GM21381 (cell line): Measurements from ENCODE around the gene GINS2.

ENCODE experiments used
- ATAC-seq: cut with Tn5 transposase; IDR thresholded peaks from one replicate; pipeline ENCODE4 v1.9.1; 2021; ENCODE audit warnings: mild to moderate bottlenecking, moderate library complexity; ENCODE audit not compliant: unreplicated experiment

The GINS2 gene

DNA sequence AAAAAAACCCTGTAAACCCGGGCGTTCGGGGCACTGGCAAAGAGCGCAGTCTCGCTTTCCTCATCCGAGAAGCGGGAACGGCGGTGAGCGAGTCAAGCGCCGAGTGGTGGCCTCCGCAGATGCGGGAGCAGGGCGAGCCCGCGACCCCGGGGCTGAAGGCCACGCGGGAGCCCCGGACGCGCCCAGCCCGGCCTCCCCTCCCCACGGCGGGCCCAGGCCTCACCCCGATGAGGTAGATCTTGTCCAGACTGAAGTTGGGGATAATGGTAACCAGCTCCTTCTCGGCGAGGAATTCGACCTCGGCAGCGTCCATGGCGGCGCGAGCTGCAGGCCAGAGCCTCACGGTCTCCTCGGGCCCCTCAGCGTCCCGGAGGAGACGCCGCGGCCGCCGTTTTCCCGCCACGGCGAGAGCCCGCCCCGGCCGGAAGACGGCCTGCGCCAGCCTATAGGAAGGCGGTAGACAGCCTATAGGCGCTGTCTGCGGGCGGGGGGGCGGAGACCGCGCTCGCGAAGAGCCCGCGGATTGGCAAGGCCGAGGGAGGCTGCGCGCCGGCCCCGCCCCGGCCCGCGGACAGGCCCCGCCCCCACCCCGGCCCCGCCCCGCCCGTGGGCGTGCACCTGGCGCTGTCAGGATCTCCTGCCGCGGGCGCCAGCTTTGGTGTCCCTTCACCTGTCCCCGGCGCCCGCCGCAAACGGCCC, at the start of gene GINS2:
Gene GINS2 (minus strand): TSS at position 369 of the 699 bp plus-strand sequence. CDS start 56 bp downstream, at position 313.
- peak; percentile 92 for ATAC-seq

DNA sequence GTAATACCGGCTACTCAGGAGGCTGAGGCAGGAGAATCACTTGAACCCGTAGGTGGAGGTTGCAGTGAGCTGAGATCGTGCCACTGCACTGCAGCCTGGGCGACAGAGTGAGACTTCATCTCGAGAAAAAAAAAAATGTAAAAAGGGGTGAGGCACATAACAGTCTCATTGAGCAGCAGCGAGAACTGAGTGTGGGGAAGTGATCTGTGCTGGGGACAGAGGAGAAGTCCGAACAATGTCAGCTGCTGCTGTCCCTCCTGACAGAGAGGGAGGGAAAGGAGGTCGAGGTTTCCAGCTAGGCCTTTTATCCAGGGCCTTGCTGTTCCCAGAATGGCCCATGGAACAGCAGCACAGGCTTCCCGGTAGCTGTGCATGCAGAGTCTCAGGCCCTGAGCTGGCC, 48.2 kb upstream of the GINS2 start:
- no peak for ATAC-seq

DNA sequence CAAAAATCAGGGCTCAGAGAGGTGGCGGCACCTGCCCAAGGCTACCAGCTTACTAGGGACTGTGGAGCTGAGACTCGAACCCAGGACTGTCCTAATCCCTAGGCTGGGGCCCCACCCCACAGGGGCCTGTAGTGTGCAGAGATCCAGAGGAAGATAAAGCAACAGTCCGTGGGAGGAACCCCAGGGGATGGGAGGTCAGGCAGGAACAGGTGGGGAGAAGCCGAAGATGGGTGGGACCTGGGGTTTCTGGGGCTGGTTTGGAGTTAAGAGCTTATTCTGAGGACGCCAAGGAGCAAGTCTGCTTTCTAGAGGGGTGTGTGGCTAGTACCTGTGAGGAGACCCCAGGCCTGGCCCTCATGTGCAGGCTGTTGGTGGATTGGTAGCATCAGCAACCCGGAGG, 47.2 kb upstream of the GINS2 start:
- ATAC-seq = no peak

DNA sequence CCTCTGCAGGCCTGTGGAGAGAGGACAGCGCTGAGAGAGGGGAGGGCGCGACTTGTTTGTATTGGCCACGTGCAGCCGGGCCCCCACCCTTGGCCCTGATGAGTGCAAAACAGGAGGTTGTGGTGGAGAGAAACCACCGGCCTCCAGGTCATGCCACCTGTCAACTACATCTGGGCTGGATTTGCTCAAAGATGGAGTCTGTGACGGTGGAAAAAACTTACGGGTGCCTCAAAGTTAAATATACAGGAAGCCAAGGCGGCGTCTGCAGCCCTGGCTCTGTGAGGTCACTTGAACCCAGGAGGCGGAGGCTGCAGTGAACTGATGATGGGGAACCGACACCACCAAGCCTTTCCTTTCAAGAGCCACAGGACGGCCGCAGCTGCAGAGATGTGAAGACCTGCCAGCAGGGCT, 46.5 kb upstream of the GINS2 start:
- ATAC-seq = peak; percentile 82

DNA sequence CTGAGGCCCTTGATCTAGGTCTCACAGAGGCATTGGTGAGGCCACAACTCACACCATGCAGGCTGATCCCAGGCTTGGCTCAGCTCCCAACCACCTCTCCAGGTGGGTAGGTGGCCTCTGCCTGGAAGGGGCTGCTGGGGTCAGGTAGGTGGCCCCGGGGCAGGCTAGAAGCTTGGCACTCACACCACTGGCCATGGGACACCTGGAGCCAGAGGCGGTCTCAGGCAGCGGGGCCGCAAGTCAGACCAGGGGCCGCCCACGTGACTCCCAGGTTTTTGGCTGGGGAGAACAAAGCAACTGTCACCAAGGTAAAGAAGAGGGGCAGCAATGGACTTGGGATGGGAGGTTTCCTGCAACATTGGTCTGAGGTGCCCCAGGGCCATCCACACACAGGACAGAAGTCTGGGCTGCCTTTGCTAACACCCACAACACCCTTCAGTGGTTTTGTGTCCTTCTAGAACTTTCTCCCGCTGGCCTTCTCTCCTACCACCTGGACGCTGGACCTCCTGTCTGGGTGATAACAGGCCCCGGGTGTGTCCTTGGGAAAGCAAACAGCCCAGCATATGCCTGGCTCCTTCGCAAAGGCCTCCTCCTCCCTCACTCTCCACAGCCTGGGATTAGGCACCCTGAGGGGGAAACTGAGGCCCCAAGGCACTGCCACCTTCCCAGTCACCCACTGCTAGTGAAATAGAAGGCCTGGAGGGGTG, 45.7 kb upstream of the GINS2 start:
- no peak for ATAC-seq

DNA sequence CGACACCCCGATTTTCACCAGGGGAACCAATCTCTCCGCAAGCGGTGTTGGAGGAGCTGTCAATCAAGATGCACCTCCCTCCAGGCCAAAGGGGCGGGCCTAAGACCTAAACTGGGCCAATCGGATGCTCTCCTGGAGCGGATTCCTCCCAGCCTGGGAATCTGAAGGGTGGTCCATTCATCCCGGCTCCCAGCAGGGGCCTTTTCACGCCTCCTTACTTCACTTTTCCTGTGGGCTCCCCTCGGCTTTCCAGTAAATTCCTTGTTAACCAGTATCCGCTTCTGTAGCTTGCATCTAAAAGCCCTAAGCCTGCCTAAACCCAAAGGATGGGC, 45.1 kb upstream of the GINS2 start:
- ATAC-seq = no peak

DNA sequence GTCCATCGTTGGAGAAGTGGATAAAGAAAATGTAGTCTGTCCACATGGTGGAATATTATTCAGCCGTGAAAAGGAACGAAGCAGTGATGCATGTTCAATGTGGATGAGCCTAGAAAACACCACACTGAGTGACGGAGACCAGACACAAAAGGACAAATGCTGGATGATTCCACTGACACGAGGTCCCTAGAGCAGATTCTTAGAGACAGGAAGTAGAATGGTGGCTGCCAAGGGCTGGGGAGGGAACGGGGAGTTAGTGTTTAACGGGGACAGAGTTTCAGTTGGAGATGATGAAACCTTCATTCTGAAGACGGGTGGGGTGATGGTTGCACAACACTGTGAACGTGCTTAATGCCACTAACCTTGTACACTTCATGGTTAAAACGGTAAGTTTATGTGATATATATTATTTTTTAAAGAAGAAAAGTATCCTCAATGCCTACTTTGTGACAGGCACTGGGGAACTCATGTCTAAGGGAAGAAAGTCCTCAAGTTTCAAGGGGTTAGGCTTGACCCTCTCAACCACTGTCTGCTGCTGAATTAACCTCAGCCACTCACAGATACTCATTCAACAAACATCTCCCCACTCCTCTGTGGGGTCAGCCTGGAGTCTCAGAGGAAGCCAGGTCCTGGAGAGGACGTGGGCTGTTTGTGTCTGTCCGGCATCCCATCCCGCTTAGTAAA, 44.5 kb upstream of the GINS2 start:
- ATAC-seq = no peak

DNA sequence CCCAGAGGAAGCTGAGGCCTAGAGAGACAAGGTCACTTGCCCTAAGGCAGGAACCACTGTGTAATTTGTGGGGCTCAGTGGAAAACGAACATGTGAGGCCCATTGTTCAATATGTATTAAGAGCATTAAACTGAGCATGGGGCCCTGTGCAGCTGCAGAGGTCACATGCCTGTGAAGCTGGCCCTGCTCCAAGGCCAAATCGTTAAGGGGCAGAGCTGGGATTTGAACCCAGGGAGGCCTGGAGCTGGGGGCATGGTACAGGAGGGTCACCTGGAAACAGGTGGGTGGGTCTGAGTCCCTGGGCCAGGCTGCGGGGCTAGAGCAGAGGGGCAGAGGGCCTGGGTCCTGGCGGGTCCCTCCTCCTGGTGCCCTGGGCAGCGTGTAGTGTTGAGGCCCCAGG, 42.4 kb upstream of the GINS2 start:
- no peak for ATAC-seq

DNA sequence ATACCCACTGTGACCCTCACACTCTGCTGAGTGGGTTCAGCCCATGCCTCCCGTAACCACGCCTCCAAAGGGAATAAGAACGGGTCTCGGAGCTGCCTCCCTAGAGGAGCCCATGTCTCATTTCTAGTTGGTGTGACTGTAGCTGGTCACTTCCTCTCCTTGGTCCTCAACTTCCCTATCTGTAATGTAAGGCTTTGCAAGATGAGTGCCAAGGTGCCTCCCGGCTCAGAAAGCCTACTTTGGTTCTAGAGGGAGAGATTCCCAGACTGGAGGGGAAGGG, 41.4 kb upstream of the GINS2 start:
- ATAC-seq = no peak

DNA sequence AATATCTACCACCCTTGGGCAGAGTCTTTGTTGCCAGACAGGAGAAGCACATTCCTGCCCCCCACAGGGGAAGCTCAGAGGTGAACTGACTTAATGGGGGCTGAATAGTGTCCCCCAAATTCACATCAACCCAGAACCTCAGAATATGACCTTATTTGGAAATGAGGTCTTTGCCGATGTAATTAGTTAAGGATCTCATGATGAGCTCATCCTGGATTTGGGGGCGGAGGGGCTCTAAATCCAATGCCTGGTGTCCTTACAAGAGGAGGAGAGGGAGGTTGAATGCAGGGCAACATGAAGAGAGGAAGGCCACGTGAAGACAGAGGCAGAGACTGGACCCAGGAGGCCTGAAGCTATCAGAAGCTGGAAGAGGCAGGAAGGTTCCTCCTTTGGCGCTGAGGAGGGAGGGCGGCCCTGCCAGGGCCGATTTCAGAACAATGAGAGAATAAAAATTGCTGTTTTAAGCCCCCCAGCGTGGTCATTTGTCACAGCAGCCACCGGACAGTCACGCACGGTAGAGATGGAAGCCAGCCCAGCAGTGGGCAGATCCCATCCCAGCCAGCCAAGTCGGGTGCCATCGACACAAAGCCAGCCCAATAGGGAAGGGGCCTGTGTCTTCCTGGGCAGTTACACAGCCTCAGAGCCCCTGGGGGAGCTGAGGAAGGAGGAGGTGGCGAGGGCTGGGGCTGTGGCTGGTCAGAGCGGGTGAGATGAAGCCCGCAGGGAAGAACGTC, 40.9 kb upstream of the GINS2 start:
- ATAC-seq = no peak

DNA sequence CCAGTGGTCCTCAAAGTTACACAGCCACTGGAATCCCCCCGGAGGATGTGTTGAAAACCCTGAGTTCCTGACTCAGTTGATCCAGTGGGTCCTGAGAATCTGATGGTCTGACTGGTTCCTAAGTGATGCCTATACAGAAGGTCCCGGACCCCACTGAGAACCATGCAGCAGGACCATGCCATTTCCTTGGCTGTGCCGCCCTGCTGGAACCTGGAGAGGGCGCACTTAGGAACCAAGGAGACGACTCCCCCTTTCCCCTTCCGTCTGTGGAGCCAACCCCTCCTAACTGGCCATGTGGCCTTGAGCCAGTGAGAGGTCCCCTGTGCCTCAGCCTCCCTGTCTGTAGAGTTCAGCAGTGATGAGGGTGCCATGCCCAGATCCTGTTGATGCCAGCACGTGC, 40.1 kb upstream of the GINS2 start:
- ATAC-seq = no peak

DNA sequence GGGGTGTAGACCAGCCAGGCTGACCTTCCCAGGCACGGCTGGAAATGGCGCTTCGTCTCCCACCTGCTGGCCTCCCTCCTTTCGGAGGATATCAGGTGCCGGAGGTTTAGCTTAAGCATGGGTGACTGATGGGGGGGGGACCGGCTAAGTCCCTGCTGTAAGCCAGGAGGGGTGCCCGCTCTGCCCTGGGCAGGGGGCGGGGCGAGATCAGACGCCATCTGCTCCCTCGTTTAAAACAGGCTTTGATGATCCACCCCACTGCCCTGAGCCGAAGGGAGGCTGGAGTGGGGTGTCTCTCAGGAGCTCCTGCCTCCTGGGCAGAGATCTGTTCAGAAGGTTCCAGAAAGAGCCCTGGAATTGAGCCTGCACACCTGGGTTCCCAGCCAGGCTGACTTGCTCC, 36.2 kb upstream of the GINS2 start:
- no peak for ATAC-seq

DNA sequence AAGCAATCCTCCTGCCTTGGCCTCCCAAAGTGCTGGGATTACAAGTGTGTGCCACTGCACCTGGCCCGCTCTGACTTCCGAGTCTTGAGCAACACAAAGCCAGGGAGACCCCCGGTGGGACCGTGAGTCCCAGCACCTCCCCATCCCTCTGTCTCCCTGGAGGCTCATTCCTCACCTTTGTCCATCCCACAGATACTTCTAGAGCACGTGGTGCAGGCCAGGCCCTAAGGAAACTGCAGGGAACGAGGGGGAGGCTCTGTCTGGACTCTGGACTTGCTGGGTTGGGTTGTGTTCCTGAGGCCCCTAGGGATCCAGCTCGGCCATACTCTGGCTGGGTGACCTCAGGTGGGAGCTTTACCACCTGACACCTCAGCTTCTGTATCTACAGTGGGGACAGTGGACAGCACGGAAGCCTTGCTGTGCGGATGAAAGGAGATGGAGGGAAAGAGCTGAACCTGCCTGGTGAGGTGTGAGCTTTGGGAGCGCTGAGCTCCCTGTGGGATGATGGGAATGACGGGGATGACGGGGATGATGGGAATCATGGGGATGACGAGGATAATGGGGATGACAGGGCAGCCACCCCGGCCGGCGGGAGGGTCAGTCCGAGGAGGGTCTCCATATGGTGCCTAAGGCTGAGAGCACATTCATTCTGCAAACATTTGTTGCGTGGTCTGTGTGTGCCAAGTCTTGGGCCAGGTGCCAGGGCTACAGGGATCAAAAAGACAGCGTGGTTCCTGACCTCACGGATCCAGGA, 35.5 kb upstream of the GINS2 start:
- ATAC-seq = no peak

DNA sequence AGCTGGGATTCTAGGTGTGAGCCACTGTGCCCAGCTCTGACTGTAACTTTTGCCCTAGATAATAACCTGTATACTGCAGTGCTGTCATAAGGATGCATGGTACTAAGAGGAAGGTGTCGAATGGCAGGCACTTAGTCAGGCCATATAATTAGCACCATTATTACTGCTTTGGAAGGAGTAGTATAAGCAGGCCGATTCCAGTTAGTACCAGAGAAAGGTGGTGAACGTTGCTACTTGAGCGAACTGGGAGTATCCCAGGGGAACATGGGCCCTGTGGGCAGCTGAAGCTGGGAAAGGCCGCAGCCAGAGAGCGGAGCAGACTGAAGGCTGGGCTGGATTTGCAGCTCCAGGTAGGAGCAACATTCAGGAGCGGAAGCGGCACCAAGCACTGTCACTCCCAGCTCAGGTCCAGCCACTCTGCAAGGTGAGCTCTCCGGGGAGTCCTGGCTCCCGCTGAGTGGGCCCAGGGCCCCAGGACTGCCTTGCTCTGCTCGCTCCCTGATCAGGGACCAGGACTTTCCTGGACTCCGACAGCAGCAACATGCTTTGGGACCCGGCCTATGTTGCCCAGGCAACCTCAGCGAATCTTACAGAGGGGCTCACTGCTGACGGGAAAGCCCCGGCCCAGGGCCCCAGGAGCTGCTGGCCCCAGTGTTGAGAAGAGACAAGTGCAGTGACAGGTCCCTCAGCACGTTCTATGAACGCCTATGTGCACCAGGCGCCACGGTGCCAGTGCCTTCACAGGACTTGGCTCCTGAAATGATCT, 33.6 kb upstream of the GINS2 start:
- ATAC-seq = no peak

DNA sequence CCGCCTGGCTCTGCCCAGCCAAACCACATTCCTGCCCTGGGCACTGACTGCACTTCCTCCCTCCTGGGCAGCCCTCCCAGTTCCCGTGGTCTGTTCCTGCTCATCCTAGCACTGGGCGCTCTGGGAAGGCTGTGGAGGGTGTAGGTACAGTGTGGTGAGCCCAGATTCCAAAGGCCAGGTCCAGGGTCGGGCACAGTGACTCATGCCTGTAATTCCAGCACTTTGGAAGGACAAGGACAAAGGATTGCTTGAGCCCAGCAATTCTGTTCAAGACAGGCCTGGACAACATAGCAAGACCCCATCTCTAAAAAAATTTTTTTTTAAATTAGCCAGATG, 31.5 kb upstream of the GINS2 start:
- no peak for ATAC-seq

DNA sequence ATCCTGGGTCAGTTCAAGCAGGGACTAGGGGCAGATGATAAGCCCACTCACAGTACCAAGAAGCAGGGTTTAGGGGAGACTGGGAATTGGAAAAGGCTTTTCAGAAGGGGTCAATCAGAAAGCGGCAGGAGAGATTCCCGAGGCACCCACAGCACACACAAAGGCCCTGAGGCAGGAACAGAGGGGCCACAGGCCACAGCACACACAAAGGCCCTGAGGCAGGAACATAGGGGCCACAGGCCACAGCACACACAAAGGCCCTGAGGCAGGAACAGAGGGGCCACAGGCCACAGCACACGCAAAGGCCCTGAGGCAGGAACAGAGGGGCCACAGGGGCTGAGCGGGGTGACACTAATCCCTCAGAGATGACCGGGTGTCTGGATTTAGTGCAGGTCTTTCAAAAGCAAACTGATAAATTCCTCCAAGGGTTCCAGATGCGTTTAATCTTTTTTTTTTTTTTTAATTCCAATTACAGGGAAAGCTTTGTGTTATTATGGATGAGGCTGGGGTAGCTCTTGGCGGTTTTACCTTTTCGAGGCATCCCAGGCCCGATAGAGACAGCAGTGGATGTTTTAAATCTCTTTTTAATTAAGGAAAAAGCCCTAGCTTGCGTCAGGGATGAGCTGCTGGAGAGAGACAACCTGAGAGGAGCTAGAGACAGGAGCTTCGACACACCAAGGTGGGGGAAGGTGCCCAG, 31.0 kb upstream of the GINS2 start:
- ATAC-seq = no peak

DNA sequence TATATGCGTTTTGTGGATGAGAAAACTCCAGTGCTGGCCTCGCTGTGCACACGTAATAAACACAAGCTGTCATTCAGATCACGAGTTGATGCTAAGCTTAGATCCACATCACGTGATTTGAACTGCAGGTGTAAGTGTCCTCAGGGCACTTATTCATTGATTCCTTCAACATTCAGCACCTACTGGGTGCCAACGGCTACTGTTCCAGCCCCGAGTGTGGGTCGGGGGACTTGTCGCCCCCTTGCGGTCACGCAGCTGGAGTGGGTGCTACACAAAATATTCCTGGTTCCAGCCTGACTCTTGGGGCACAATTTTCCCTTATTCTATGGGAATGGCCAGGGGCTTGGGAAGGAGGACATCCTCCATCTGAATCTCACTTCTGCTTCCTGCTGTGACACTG, 29.9 kb upstream of the GINS2 start:
- ATAC-seq = no peak

DNA sequence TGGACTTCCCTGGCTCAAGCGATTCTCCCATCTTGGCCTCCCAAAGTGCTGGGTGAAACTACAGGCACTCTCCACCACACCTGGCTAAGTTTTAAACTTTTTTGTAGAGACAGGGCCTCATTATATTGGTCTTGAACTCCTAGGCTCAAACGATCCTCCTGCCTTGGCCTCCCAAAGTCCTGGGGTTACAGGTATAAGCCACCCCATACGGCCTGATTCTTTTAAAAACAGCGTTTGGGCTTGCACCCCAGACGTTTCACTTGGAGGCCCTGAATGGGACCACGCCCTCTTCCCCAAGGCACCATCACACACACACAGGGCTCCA, 29.4 kb upstream of the GINS2 start:
- no peak for ATAC-seq

DNA sequence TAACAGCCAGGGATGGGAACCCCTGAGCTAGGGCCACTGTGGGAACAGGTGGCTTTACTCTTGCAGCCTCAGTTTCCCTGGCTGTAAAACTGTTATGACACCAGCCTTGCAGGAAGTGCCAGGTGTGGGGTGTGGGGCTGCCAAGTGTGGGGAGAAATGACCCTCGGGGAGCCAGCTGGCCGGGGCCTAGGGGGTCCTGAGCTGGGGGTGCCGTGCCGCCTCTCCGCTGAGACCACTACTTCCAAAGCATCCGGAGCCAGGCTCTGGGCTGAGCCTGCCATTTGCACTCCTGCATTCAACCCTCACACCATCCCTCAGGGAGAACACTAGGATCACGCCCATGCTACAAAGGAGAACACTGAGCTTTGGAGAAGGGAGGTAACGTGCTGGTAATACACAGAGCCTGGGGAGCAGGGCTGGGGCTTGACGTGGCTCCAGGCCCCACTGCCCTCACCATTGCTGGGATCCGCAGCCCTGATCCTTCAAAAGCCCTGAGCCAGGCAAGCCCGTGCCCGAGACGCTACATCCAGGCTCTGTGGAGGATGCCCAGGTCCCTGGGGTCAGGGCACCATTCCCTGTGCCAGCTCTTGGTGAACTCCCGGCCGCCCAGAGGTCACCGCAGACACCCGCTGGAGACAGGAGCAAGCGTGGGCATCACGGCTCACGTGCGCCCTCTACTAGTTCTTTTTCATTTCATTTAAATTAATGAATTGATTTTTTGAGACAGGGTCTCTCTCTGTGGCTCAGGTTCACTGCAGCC, 28.8 kb upstream of the GINS2 start:
- ATAC-seq = no peak
